ENCODE measurements around the gene TBC1D16. TPM values are rescaled to one million over a fixed set of nuclear protein-coding genes. Genes with fewer than 3 reads are reported as not detected.
"Not testable (repeated sequence)": the region's sequence is repeated elsewhere in the genome, so short reads cannot be mapped to it uniquely, and the experiment has no call there.

TBC1D16 gene
- total and polyA plus RNA-seq, 2 experiments from 2014 or later = 13.0 to 30.3 TPM

DNA sequence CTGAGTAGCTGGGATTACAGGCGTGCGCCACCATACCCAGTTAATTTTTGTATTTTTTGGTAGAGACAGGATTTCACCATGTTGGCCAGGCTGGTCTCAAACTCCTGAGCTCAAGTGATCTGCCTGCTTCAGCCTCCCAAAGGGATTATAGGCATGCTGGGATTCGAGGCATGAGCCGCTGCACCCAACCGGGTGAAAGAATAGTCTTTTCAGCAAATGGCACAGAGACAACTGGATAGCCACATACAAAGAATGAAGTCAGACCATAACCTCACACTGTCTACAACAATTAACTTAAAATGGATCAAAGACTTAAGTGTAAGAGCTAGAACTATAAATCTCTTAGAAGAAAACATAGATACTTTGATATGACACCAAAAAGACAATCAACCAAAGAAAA is 67.6 kb downstream of the TBC1D16 start:
- H3K36me3 ChIP-seq = no peaks in the 10 kb centered on the region
- no peak overlapping the region for H3K27ac ChIP-seq
- H3K4me3 ChIP-seq = no peak overlapping the region
- TF ChIP-seq, protein P1, sequence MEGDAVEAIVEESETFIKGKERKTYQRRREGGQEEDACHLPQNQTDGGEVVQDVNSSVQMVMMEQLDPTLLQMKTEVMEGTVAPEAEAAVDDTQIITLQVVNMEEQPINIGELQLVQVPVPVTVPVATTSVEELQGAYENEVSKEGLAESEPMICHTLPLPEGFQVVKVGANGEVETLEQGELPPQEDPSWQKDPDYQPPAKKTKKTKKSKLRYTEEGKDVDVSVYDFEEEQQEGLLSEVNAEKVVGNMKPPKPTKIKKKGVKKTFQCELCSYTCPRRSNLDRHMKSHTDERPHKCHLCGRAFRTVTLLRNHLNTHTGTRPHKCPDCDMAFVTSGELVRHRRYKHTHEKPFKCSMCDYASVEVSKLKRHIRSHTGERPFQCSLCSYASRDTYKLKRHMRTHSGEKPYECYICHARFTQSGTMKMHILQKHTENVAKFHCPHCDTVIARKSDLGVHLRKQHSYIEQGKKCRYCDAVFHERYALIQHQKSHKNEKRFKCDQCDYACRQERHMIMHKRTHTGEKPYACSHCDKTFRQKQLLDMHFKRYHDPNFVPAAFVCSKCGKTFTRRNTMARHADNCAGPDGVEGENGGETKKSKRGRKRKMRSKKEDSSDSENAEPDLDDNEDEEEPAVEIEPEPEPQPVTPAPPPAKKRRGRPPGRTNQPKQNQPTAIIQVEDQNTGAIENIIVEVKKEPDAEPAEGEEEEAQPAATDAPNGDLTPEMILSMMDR (IDR thresholded peaks at IDR 0.05; ENCODE audit: low read depth, low read length) = no peak
- no peaks in the 10 kb centered on the region for H3K9me3 ChIP-seq (ENCODE audit: low read depth)
- DNase-seq (ENCODE audit: low read depth in 1 of 2, low spot score in 1 of 2) = no peak
- H3K27me3 ChIP-seq = no peaks in the 10 kb centered on the region
- H3K4me1 ChIP-seq (ENCODE audit: low read depth) = no peaks in the 10 kb centered on the region

- TF ChIP-seq, protein P1 (IDR thresholded peaks at IDR 0.05; ENCODE audit: low read depth, low read length) = no peak
These were observed 69.0 kb downstream of the TBC1D16 start for GRCh38 chr17:79966681-79967080.

DNA sequence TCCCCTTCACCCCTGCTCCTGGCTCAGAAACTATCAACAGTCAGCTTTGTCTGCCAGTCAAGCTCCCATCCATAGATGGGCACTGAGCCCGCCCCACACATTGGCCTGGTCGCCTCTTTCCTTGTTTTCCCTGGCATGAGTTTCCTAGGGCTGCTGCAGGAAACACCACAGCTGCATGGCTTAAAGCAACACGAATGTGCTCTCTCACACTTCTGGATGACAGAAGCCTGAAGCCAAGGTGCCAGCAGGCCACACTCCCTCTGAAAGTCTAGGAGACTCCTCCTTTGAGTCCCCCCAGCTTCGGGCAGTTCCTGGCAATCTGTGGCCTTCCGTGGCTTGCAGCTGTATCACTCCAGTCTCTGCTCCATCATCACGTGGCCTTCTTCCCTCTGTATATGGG is 69.9 kb downstream of the TBC1D16 start:
- TF ChIP-seq, protein P1 (IDR thresholded peaks at IDR 0.05; ENCODE audit: low read depth, low read length) = no peak
- no peak overlapping the region for H3K27ac ChIP-seq
- no peak for DNase-seq (ENCODE audit: low read depth in 1 of 2, low spot score in 1 of 2)
- no peaks in the 10 kb centered on the region for H3K4me1 ChIP-seq (ENCODE audit: low read depth)
- H3K4me3 ChIP-seq = no peak overlapping the region
- no peaks in the 10 kb centered on the region for H3K9me3 ChIP-seq (ENCODE audit: low read depth)
- no peaks in the 10 kb centered on the region for H3K36me3 ChIP-seq
- H3K27me3 ChIP-seq = no peaks in the 10 kb centered on the region

More at GRCh38 chr17:79966681-79967080, 69.0 kb downstream of the TBC1D16 start:
- peak in 1 of 2 donors; percentile 33 for DNase-seq (ENCODE audit: low read depth in 1 of 2, low spot score in 1 of 2)
- Histone ChIP-seq H3K27me3 (no peaks in the 10 kb centered on the region), H3K4me1 (ENCODE audit: low read depth) (no peaks in the 10 kb centered on the region), H3K27ac (no peak overlapping the region), H3K4me3 (no peak overlapping the region), H3K36me3 (no peaks in the 10 kb centered on the region), H3K9me3 (ENCODE audit: low read depth) (no peaks in the 10 kb centered on the region)

- not testable (repeated sequence) for H3K4me3 ChIP-seq
These were observed 73.2 kb downstream of the TBC1D16 start for GRCh38 chr17:79962467-79962866.

DNA sequence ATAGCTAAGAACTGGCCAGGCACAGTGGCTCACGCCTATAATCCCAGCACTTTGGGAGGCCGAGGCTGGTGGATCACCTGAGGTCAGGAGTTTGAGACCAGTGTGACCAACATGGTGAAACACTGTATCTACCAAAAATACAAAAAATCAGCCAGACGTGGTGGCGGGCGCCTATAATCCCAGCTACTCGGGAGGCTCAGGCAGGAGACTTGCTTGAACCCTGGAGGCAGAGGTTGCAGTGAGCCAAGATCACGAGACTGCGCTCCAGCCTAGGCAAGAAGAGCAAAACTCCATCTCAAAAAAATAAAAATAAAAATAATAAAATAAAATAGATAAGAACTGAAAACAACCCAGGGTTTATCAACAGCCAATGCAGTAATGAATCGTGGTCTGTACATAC is 74.1 kb downstream of the TBC1D16 start:
- not testable (repeated sequence) for H3K36me3 ChIP-seq; DNase-seq (ENCODE audit: low read depth in 1 of 2, low spot score in 1 of 2); H3K4me3 ChIP-seq; H3K9me3 ChIP-seq (ENCODE audit: low read depth); H3K27ac ChIP-seq; H3K27me3 ChIP-seq; H3K4me1 ChIP-seq (ENCODE audit: low read depth)

More at GRCh38 chr17:79962467-79962866, 73.2 kb downstream of the TBC1D16 start:
- H3K27me3 ChIP-seq; H3K4me1 ChIP-seq (ENCODE audit: low read depth); DNase-seq (ENCODE audit: low read depth in 1 of 2, low spot score in 1 of 2); H3K27ac ChIP-seq; H3K36me3 ChIP-seq; H3K9me3 ChIP-seq (ENCODE audit: low read depth): not testable (repeated sequence)

- no peak overlapping the region for H3K27ac ChIP-seq
- no peaks in the 10 kb centered on the region for H3K4me1 ChIP-seq (ENCODE audit: low read depth)
- H3K9me3 ChIP-seq (ENCODE audit: low read depth) = no peaks in the 10 kb centered on the region
- DNase-seq (ENCODE audit: low read depth in 1 of 2, low spot score in 1 of 2) = peak in 1 of 2 donors; percentile 17
- H3K27me3 ChIP-seq = no peaks in the 10 kb centered on the region
- H3K36me3 ChIP-seq = no peaks in the 10 kb centered on the region
- TF ChIP-seq, protein P1 (IDR thresholded peaks at IDR 0.05; ENCODE audit: low read depth, low read length) = no peak
- H3K4me3 ChIP-seq = no peak overlapping the region
These were observed 74.7 kb downstream of the TBC1D16 start for GRCh38 chr17:79960788-79961522.

Data from cardiac muscle cell (in vitro differentiated cells and primary cell).